ENCODE data around the gene NTM.
"Not testable (repeated sequence)": the region's sequence is repeated elsewhere in the genome, so short reads cannot be mapped to it uniquely, and the experiment has no call there.

The NTM gene

GRCh38 chr11:132064987-132065620, 694.7 kb downstream of the NTM start:
- no peak overlapping the region for H3K4me3 ChIP-seq (ENCODE audit: low read depth, low read length)
- in situ Hi-C loops (cut with HindIII; ENCODE audit: low sequenced_read_pairs) = no loop called here
- DNase-seq (ENCODE audit: low read depth, low spot score) = peak; percentile 99
- no peak for TF ChIP-seq CTCF (IDR thresholded peaks at IDR 0.05; ENCODE audit: low read depth, low read length)

- no peak for TF ChIP-seq CTCF (IDR thresholded peaks at IDR 0.05; ENCODE audit: low read depth, low read length)
- in situ Hi-C loops (cut with HindIII; ENCODE audit: low sequenced_read_pairs) = no loop called here
- DNase-seq (ENCODE audit: low read depth, low spot score) = no peak
- no peak overlapping the region for H3K4me3 ChIP-seq (ENCODE audit: low read depth, low read length)
Observed at GRCh38 chr11:132068556-132068955, 698.1 kb downstream of the NTM start.

- in situ Hi-C loops (cut with HindIII; ENCODE audit: low sequenced_read_pairs); H3K4me3 ChIP-seq (ENCODE audit: low read depth, low read length); DNase-seq (ENCODE audit: low read depth, low spot score): not testable (repeated sequence)
Observed at GRCh38 chr11:132069593-132069992, 699.2 kb downstream of the NTM start.

- in situ Hi-C loops (cut with HindIII; ENCODE audit: low sequenced_read_pairs); H3K4me3 ChIP-seq (ENCODE audit: low read depth, low read length); DNase-seq (ENCODE audit: low read depth, low spot score): not testable (repeated sequence)
Observed at GRCh38 chr11:132070907-132071306, 700.5 kb downstream of the NTM start.

GRCh38 chr11:132072044-132072857, 701.8 kb downstream of the NTM start:
- DNase-seq (ENCODE audit: low read depth, low spot score) = peak; percentile 98
- H3K4me3 ChIP-seq (ENCODE audit: low read depth, low read length) = no peak overlapping the region
- no peak for TF ChIP-seq CTCF (IDR thresholded peaks at IDR 0.05; ENCODE audit: low read depth, low read length)
- in situ Hi-C loops (cut with HindIII; ENCODE audit: low sequenced_read_pairs) = no loop called here

GRCh38 chr11:132072858-132073211, 702.4 kb downstream of the NTM start:
- in situ Hi-C loops (cut with HindIII; ENCODE audit: low sequenced_read_pairs) = no loop called here
- no peak for TF ChIP-seq CTCF (IDR thresholded peaks at IDR 0.05; ENCODE audit: low read depth, low read length)
- H3K4me3 ChIP-seq (ENCODE audit: low read depth, low read length) = no peak overlapping the region

GRCh38 chr11:132073787-132074186, 703.4 kb downstream of the NTM start:
- no peak overlapping the region for H3K4me3 ChIP-seq (ENCODE audit: low read depth, low read length)
- DNase-seq (ENCODE audit: low read depth, low spot score) = no peak
- in situ Hi-C loops (cut with HindIII; ENCODE audit: low sequenced_read_pairs) = no loop called here
- no peak for TF ChIP-seq CTCF (IDR thresholded peaks at IDR 0.05; ENCODE audit: low read depth, low read length)

More at GRCh38 chr11:132072858-132073211, 702.4 kb downstream of the NTM start:
- DNase-seq (ENCODE audit: low read depth, low spot score) = no peak

Data from astrocyte of the spinal cord (primary cell).